GM12865 (cell line): ENCODE results near the gene F10.
"Not testable (repeated sequence)": the region's sequence is repeated elsewhere in the genome, so short reads cannot be mapped to it uniquely, and the experiment has no call there.

Experiments used
- DNase-seq: peaks from one replicate; pipeline ENCODE4 v3.0.0; 2010; ENCODE audit warnings: low read depth
- H3K4me3 ChIP-seq: 2 replicates; pipeline ENCODE4 v1.5.1; 2011; ENCODE audit warnings: mild to moderate bottlenecking, low read depth, low read length, control low read depth
- TF ChIP-seq, protein P1 (sequence below): IDR thresholded peaks from 2 replicates; pipeline ENCODE4 v1.5.1; 2011; ENCODE audit warnings: low read length, control low read depth, low read depth, inconsistent platforms; ENCODE audit not compliant: insufficient read depth; ENCODE audit errors: missing control alignments

Gene F10

GRCh38 chr13:113102727-113103126 lies 19.9 kb upstream of the F10 start:
- no peak overlapping the region for H3K4me3 ChIP-seq
- DNase-seq, result no peak
- TF ChIP-seq, protein P1, sequence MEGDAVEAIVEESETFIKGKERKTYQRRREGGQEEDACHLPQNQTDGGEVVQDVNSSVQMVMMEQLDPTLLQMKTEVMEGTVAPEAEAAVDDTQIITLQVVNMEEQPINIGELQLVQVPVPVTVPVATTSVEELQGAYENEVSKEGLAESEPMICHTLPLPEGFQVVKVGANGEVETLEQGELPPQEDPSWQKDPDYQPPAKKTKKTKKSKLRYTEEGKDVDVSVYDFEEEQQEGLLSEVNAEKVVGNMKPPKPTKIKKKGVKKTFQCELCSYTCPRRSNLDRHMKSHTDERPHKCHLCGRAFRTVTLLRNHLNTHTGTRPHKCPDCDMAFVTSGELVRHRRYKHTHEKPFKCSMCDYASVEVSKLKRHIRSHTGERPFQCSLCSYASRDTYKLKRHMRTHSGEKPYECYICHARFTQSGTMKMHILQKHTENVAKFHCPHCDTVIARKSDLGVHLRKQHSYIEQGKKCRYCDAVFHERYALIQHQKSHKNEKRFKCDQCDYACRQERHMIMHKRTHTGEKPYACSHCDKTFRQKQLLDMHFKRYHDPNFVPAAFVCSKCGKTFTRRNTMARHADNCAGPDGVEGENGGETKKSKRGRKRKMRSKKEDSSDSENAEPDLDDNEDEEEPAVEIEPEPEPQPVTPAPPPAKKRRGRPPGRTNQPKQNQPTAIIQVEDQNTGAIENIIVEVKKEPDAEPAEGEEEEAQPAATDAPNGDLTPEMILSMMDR, result no peak

DNA sequence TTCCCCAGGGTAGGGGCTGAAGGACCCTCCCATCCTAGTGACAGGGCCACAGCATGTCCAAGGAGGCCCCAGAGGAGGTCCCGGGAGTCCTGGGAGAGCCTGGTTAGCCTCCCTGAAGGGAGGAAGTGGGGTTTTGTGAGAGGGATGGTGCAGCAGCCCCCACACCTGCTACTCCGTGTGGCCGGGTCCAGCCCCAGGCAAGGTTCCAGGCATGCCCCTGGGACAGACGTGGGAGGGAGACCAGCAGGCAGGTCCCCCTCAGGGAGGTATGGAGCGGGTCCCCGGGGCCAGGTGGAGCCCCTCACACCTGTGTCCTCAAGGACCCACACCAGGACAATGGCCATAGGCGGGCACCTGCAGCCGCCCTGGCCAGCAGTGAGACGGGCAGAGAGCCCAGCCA lies 19.0 kb upstream of the F10 start:
- DNase-seq, result no peak
- no peak overlapping the region for H3K4me3 ChIP-seq
- TF ChIP-seq, protein P1, result no peak

- DNase-seq, result no peak
- TF ChIP-seq, protein P1, result no peak
- H3K4me3 ChIP-seq, result no peak within 1 kb of the TSS
Measured at GRCh38 chr13:113105032-113105920, 17.3 kb upstream of the F10 start, which contains the start of gene F7. F7 (plus strand) TSS chr13:113105791; CDS start chr13:113105842, 51 bp downstream.

- TF ChIP-seq, protein P1, result no peak
- no peak overlapping the region for H3K4me3 ChIP-seq
- DNase-seq, result no peak
Measured at GRCh38 chr13:113105921-113106452, 16.6 kb upstream of the F10 start.

- no peak for DNase-seq
- TF ChIP-seq, protein P1, result no peak
- H3K4me3 ChIP-seq, result no peak overlapping the region
Measured at GRCh38 chr13:113106711-113107351, 15.8 kb upstream of the F10 start.

DNA sequence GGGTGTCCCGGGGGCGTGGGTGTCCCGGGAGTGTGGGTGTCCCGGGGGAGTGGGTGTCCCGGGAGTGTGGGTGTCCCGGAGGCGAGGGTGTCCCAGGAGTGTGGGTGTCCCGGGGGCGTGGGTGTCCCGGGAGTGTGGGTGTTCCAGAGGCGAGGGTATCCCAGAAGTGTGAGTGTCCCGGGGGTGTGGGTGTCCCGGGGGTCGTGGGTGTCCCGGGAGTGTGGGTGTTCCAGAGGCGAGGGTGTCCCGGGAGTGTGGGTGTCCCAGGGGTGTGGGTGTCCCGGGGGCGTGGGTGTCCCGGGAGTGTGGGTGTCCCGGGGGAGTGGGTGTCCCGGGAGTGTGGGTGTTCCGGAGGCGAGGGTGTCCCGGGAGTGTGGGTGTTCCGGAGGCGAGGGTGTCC lies 14.1 kb upstream of the F10 start:
- DNase-seq, result not testable (repeated sequence)

More for the DNA sequence above, 14.1 kb upstream of the F10 start:
- H3K4me3 ChIP-seq, result not testable (repeated sequence)
